Sciatic nerve (tissue), 2 donors: Measurements from ENCODE around the gene CYP39A1. TPM values are rescaled to one million over a fixed set of nuclear protein-coding genes. Genes with fewer than 3 reads are reported as not detected.
"Not testable (repeated sequence)": the region's sequence is repeated elsewhere in the genome, so short reads cannot be mapped to it uniquely, and the experiment has no call there.

ENCODE experiments used
- ATAC-seq: fragments of 200-7000 bp; cut with Tn5 transposase; one replicate; pipeline ENCODE4 v1.9.1; 2020; ENCODE audit warnings: mild to moderate bottlenecking, moderate library complexity
- DNase-seq: peaks from one replicate; pipeline ENCODE4 v3.0.0-alpha.2; 2020; ENCODE audit warnings: low spot score
- intact Hi-C: fragments of 100-400 bp; cut with DNase I; formaldehyde crosslinking; loops from one replicate; pipeline ENCODE4 v1.14.2; 2022
- total RNA-seq: library from RNA; stranded (reverse); fragmentation: NEBNext Ultra II Directional; extraction: Animal tissue kit (Norgen Biotek cat#: 25700); gene quantifications from one replicate; pipeline ENCODE4 v1.2.1, GENCODE V29; 2021
- donor health status: DM: no; HTN: no; CAD: no.
- donor health status: DM: no; HTN: no; CAD: no.

Gene CYP39A1
- total RNA-seq, 1 donor from 2014 or later = 8.3 TPM

- intact Hi-C loops = no loop called here
- DNase-seq = no peak
- ATAC-seq = no peak
These were observed 401 bp downstream of the CYP39A1 start for GRCh38 chr6:46652232-46652602.

- no peak for ATAC-seq
- no peak for DNase-seq
- intact Hi-C loops = no loop called here
These were observed 802 bp downstream of the CYP39A1 start for GRCh38 chr6:46651816-46652215.

GRCh38 chr6:46651006-46651405 lies 1.6 kb downstream of the CYP39A1 start:
- ATAC-seq (no peak), DNase-seq (no peak)
- intact Hi-C loops = no loop called here

GRCh38 chr6:46648869-46649492 lies 3.6 kb downstream of the CYP39A1 start:
- intact Hi-C loops = no loop called here
- no peak for ATAC-seq

GRCh38 chr6:46648108-46648507 lies 4.5 kb downstream of the CYP39A1 start:
- ATAC-seq, DNase-seq, intact Hi-C loops: not testable (repeated sequence)

More at GRCh38 chr6:46648869-46649492, 3.6 kb downstream of the CYP39A1 start:
- no peak for DNase-seq

- intact Hi-C loops = no loop called here
- ATAC-seq (no peak), DNase-seq (no peak)
These were observed 7.4 kb downstream of the CYP39A1 start for GRCh38 chr6:46645265-46645664.

GRCh38 chr6:46642928-46643751 lies 9.5 kb downstream of the CYP39A1 start:
- no peak for DNase-seq
- intact Hi-C loops = no loop called here
- no peak for ATAC-seq

- DNase-seq (no peak), ATAC-seq (no peak)
- intact Hi-C loops = no loop called here
These were observed 14.0 kb downstream of the CYP39A1 start for GRCh38 chr6:46638650-46639049.

GRCh38 chr6:46637933-46638332 lies 14.7 kb downstream of the CYP39A1 start:
- ATAC-seq = no peak
- DNase-seq = no peak
- intact Hi-C loops = no loop called here

GRCh38 chr6:46637145-46637544 lies 15.5 kb downstream of the CYP39A1 start:
- ATAC-seq (no peak), DNase-seq (no peak)
- intact Hi-C loops = no loop called here

GRCh38 chr6:46635462-46635861 lies 17.2 kb downstream of the CYP39A1 start:
- no peak for ATAC-seq
- DNase-seq = no peak
- intact Hi-C loops = no loop called here

GRCh38 chr6:46632053-46632452 lies 20.6 kb downstream of the CYP39A1 start:
- DNase-seq = no peak
- ATAC-seq = no peak
- intact Hi-C loops = no loop called here

- ATAC-seq (peak; percentile 55), DNase-seq (no peak)
- intact Hi-C loops = no loop called here
These were observed 22.9 kb downstream of the CYP39A1 start for GRCh38 chr6:46629691-46630090.

GRCh38 chr6:46628976-46629375 lies 23.6 kb downstream of the CYP39A1 start:
- DNase-seq (no peak), ATAC-seq (peak; percentile 44)
- intact Hi-C loops = no loop called here

GRCh38 chr6:46628498-46628897 lies 24.1 kb downstream of the CYP39A1 start:
- intact Hi-C loops = no loop called here
- ATAC-seq = peak; percentile 19
- no peak for DNase-seq

GRCh38 chr6:46626976-46627375 lies 25.6 kb downstream of the CYP39A1 start:
- ATAC-seq (no peak), DNase-seq (no peak)
- intact Hi-C loops = no loop called here

GRCh38 chr6:46626228-46626909 lies 26.2 kb downstream of the CYP39A1 start:
- ATAC-seq (peak; percentile 83), DNase-seq (no peak)
- intact Hi-C loops = no loop called here

- ATAC-seq (no peak), DNase-seq (no peak)
- intact Hi-C loops = no loop called here
These were observed 33.9 kb downstream of the CYP39A1 start for GRCh38 chr6:46618726-46619125.

- DNase-seq (no peak), ATAC-seq (no peak)
- intact Hi-C loops = no loop called here
These were observed 40.0 kb downstream of the CYP39A1 start for GRCh38 chr6:46612645-46613044.
